Measurements from ENCODE around the gene ACTRT2.

The ACTRT2 gene

GRCh38 chr1:3069491-3070308 is 48.4 kb downstream of the ACTRT2 start:
- in situ Hi-C loops (cut with MboI; ENCODE audit: low sequenced_read_pairs), result no loop called here
- peak; percentile 73 to 76 for DNase-seq (ENCODE audit: low spot score in 2 of 2)
- Histone ChIP-seq H3K36me3 (replicated peaks) (no peaks in the 10 kb centered on the region), H3K27me3 (ENCODE audit: low read depth) (no peaks in the 10 kb centered on the region), H3K4me1 (peaks cover 7% of the 10 kb centered on the region), H3K9me3 (no peaks in the 10 kb centered on the region), H3K4me3 (peak overlapping the region; percentile 39)

DNA sequence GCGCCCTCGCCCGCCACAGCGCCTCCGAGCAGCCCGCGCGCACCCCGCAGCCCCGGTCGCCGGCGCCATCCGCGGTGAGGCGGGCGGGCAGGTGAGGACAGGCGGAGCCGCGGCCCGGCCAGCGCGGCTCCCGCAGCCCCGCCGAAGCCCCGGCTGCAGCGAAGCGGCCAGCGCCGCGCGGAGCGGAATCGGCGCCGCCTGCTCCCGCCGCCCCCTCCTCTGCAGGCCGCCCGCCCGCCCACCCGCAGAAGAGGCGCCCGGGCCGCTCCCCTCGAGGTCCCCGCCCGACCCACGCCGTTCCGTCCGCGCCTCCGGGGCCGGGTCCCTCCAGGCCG is 49.0 kb downstream of the ACTRT2 start:
- no peak for DNase-seq (ENCODE audit: low spot score in 2 of 2)
- Histone ChIP-seq H3K9me3 (no peaks in the 10 kb centered on the region), H3K36me3 (replicated peaks) (no peaks in the 10 kb centered on the region), H3K4me1 (peaks cover 7% of the 10 kb centered on the region), H3K4me3 (peak overlapping the region; percentile 22; the same call in 1 of the 2 replicates), H3K27me3 (ENCODE audit: low read depth) (no peaks in the 10 kb centered on the region)
- in situ Hi-C loops (cut with MboI; ENCODE audit: low sequenced_read_pairs), result no loop called here

- Histone ChIP-seq H3K36me3 (replicated peaks) (no peaks in the 10 kb centered on the region), H3K4me3 (peak overlapping the region; percentile 22; the same call in 1 of the 2 replicates), H3K27me3 (ENCODE audit: low read depth) (no peaks in the 10 kb centered on the region), H3K9me3 (no peaks in the 10 kb centered on the region), H3K4me1 (peaks cover 7% of the 10 kb centered on the region)
- peak in 1 of 2 experiments; percentile 36 for DNase-seq (ENCODE audit: low spot score in 2 of 2)
- in situ Hi-C loops (cut with MboI; ENCODE audit: low sequenced_read_pairs), result no loop called here
Measured at GRCh38 chr1:3070644-3071564, 49.6 kb downstream of the ACTRT2 start.

DNA sequence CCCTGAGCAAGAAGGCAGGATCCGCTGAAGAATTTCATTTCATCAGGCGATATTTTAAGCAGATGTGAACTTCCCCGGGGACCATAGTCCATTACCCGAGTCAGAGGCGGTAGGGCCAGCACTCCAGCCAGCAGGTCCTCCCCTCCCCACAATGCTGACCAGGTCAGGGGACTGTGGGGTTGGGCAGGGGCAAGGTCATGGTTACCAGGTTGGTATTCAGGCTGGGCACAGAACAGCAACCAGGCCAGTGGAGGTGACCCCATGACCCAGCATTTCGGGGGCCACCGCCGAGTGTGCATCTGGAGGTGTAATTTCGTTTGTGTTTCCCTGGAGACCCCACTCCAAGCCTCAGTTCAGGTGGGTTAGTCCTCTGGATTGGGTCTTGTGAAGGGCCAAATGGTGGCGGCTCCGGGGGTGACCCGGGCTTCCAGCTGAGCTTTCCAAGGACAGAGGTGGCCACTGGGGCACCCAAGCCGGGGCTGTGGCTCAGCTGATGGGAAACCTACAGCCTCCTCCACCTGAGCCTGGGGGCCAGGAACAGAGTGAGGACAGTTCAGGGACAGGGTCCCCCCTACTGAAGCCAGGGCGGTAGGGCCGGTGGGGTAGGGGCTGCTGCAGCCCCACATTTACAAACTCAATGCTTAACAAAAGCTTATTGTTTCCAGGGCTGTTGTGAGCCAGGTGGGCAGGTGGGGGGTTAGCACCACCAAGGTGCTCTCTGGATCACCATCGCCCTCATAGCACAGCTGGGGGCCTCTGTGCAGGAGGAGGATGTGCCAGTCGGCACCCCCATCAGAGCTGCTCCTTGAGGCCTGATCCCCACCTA is 50.5 kb downstream of the ACTRT2 start:
- Histone ChIP-seq H3K36me3 (replicated peaks) (no peaks in the 10 kb centered on the region), H3K4me3 (no peak overlapping the region; the same call in 1 of the 2 replicates), H3K9me3 (no peaks in the 10 kb centered on the region), H3K27me3 (ENCODE audit: low read depth) (no peaks in the 10 kb centered on the region), H3K4me1 (peaks cover 7% of the 10 kb centered on the region)
- DNase-seq (ENCODE audit: low spot score in 2 of 2), result no peak
- in situ Hi-C loops (cut with MboI; ENCODE audit: low sequenced_read_pairs), result no loop called here

All from HAP-1 (cell line).